HCT116 (cell line): ENCODE data around the gene CDH23. TPM values are rescaled to one million over a fixed set of nuclear protein-coding genes. Genes with fewer than 3 reads are reported as not detected.

Experiments
- ATAC-seq: fragments of 200-7000 bp; cut with Tn5 transposase; 2 replicates; pipeline ENCODE4 v1.9.1; 2020; ENCODE audit warnings: mild to moderate bottlenecking, moderate library complexity
- BruUV-seq: library from RNA; stranded (reverse); fragments of 400-500 nt; replicated peaks from 2 replicates; lab custom pipeline; 2021; lab: Mats Ljungman, UMichigan
- CTCF ChIA-PET: fragments of 300-600 bp; sonication (Branson Sonifier 250); formaldehyde crosslinking; loops from one replicate; lab custom pipeline; 2021; ENCODE audit warnings: antibody characterized with exemption; lab: Charles Lee
- POLR2A ChIA-PET: fragments of 300-600, 350-600 bp; sonication (Branson Sonifier 250); formaldehyde crosslinking; loops from one replicate; lab custom pipeline; 2021; ENCODE audit warnings: antibody characterized with exemption; lab: Charles Lee
- RAD21 ChIA-PET, 2 experiments: fragments of 300-600 bp; sonication (Branson Sonifier 250); formaldehyde crosslinking; loops; one replicate each; lab custom pipeline; 2023; ENCODE audit warnings: low total read pairs in 2 of 2; ENCODE audit not compliant: uncharacterized antibody in 2 of 2, unreplicated experiment in 2 of 2, low non-redundant PET in 1 of 2; lab: Charles Lee
- DNase-seq: peaks from one replicate; pipeline ENCODE4 v3.0.0-alpha.2; 2010; ENCODE audit warnings: low read depth, low spot score
- H2AFZ ChIP-seq: fragments of 200-600 bp; shearing (Covaris generic), sonication (generic); 2 replicates; pipeline ENCODE4 v1.6.1; 2017; ENCODE audit warnings: low read depth, mixed run types, mixed read lengths, antibody characterized with exemption, low read length; ENCODE audit not compliant: poor library complexity, severe bottlenecking
- H3K27ac ChIP-seq: 2 replicates; pipeline ENCODE4 v1.5.1; 2012; ENCODE audit warnings: low read depth, low read length
- H3K27me3 ChIP-seq: fragments of 200-600 bp; sonication (generic); 2 replicates; pipeline ENCODE4 v1.6.1; 2016; ENCODE audit warnings: mixed run types, low read length, mixed read lengths; ENCODE audit not compliant: insufficient read depth
- H3K36me3 ChIP-seq, 2 experiments: fragments of 200-500 bp in 1 of 2; fragments of 200-600 bp in 1 of 2; sonication (Bioruptor generic) in 1 of 2; sonication (generic) in 1 of 2; 2 replicates each; pipeline versions ENCODE4 v1.5.1 to v1.6.1; 2014 to 2016; ENCODE audit warnings: low read length in 2 of 2, inconsistent platforms in 1 of 2, mixed read lengths in 1 of 2, mixed run types in 1 of 2; ENCODE audit not compliant: insufficient read depth in 2 of 2, control insufficient read depth in 1 of 2
- H3K4me1 ChIP-seq, 2 experiments: fragments of 200-600 bp in 1 of 2; sonication (generic) in 1 of 2; 2 replicates each; pipeline versions ENCODE4 v1.5.1 to v1.6.1; 2012 to 2017; ENCODE audit warnings: low read length in 2 of 2, inconsistent platforms in 1 of 2, mild to moderate bottlenecking in 1 of 2, mixed read lengths in 1 of 2, mixed run types in 1 of 2, moderate library complexity in 1 of 2; ENCODE audit not compliant: insufficient read depth in 2 of 2, control insufficient read depth in 1 of 2
- H3K4me2 ChIP-seq: fragments of 200-600 bp; sonication (generic); 2 replicates; pipeline ENCODE4 v1.6.1; 2017; ENCODE audit warnings: mixed run types, low read length, mixed read lengths
- H3K4me3 ChIP-seq, 2 experiments: fragments of 200-600 bp in 1 of 2; sonication (generic) in 1 of 2; replicated peaks in 1 of 2; 2 replicates each; pipeline ENCODE4 v1.5.1; 2011 to 2016; ENCODE audit warnings: low read length in 2 of 2, control low read depth in 1 of 2, low read depth in 1 of 2, mild to moderate bottlenecking in 1 of 2, mixed read lengths in 1 of 2, mixed run types in 1 of 2
- H3K79me2 ChIP-seq: fragments of 200-600 bp; sonication (generic); 2 replicates; pipeline ENCODE4 v1.6.1; 2017; ENCODE audit warnings: mild to moderate bottlenecking, mixed run types, low read length, moderate library complexity, mixed read lengths; ENCODE audit not compliant: insufficient read depth
- H3K9ac ChIP-seq: fragments of 200-600 bp; sonication (generic); 2 replicates; pipeline ENCODE4 v1.6.1; 2016; ENCODE audit warnings: low read length, mixed read lengths
- H3K9me2 ChIP-seq: fragments of 200-600 bp; sonication (generic), shearing (Covaris generic); 2 replicates; pipeline ENCODE4 v1.6.1; 2017; ENCODE audit warnings: mixed run types, mild to moderate bottlenecking, moderate library complexity; ENCODE audit not compliant: insufficient read depth
- H3K9me3 ChIP-seq, 2 experiments: fragments of 200-500 bp in 1 of 2; fragments of 200-600 bp in 1 of 2; sonication (Bioruptor generic) in 1 of 2; sonication (generic) in 1 of 2; 2 replicates each; pipeline ENCODE4 v1.6.1; 2014 to 2017; ENCODE audit warnings: low read length in 2 of 2, mixed read lengths in 2 of 2, inconsistent platforms in 1 of 2, low read depth in 1 of 2, mild to moderate bottlenecking in 1 of 2, mixed run types in 1 of 2, moderate library complexity in 1 of 2; ENCODE audit not compliant: control insufficient read depth in 1 of 2, insufficient read depth in 1 of 2
- H4K20me1 ChIP-seq: fragments of 200-600 bp; sonication (generic), shearing (Covaris generic); 2 replicates; pipeline ENCODE4 v1.6.1; 2017; ENCODE audit warnings: mixed run types, mild to moderate bottlenecking, moderate library complexity; ENCODE audit not compliant: insufficient read depth
- ATF3 ChIP-seq: IDR thresholded peaks from 2 replicates; pipeline ENCODE4 v1.6.1; 2012
- EGR1 ChIP-seq: IDR thresholded peaks from 2 replicates; pipeline ENCODE4 v1.6.1; 2012; ENCODE audit warnings: low read depth
- FOSL1 ChIP-seq: IDR thresholded peaks from 2 replicates; pipeline ENCODE4 v1.6.1; 2012; ENCODE audit warnings: low read depth
- JUND ChIP-seq: IDR thresholded peaks from 2 replicates; pipeline ENCODE4 v1.6.1; 2012
- POLR2A ChIP-seq: IDR thresholded peaks from 2 replicates; pipeline ENCODE4 v1.7.0; 2011; ENCODE audit warnings: borderline replicate concordance; ENCODE audit not compliant: insufficient read depth, insufficient read length; ENCODE audit errors: extremely low read depth
- YY1 ChIP-seq: IDR thresholded peaks from 2 replicates; pipeline ENCODE4 v1.6.1; 2011; ENCODE audit warnings: low read length, low read depth, moderate library complexity, mild to moderate bottlenecking; ENCODE audit not compliant: insufficient replicate concordance; ENCODE audit errors: extremely low read depth
- ZBTB33 ChIP-seq: IDR thresholded peaks from 2 replicates; pipeline ENCODE4 v1.6.1; 2011; ENCODE audit warnings: mild to moderate bottlenecking, low read length, moderate library complexity; ENCODE audit not compliant: insufficient replicate concordance; ENCODE audit errors: extremely low read depth
- intact Hi-C: fragments of 100-400 bp; cut with micrococcal nuclease; formaldehyde crosslinking; loops from 2 replicates; pipeline ENCODE4 v1.10.0; 2022
- total RNA-seq: library from RNA; stranded (reverse); gene quantifications from one replicate; pipeline ENCODE4 v1.2.1, GENCODE V29; 2021; ENCODE audit not compliant: unreplicated experiment
- TF ChIP-seq, protein P1 (sequence below), 3 experiments: fragments of 200-600 bp in 1 of 3; sonication (generic) in 1 of 3; IDR thresholded peaks in 2 of 3; conservative IDR thresholded peaks in 1 of 3; 2 replicates each; pipeline ENCODE4 v1.5.1; 2012 to 2017; ENCODE audit warnings: low read depth in 2 of 3, low read length in 2 of 3, antibody characterized with exemption in 1 of 3, borderline replicate concordance in 1 of 3, control low read depth in 1 of 3, mild to moderate bottlenecking in 1 of 3, mixed read lengths in 1 of 3, mixed run types in 1 of 3, moderate library complexity in 1 of 3; ENCODE audit not compliant: insufficient read depth in 1 of 3

Gene CDH23
- total RNA-seq, 1 experiment from 2014 or later, result not detected

DNA sequence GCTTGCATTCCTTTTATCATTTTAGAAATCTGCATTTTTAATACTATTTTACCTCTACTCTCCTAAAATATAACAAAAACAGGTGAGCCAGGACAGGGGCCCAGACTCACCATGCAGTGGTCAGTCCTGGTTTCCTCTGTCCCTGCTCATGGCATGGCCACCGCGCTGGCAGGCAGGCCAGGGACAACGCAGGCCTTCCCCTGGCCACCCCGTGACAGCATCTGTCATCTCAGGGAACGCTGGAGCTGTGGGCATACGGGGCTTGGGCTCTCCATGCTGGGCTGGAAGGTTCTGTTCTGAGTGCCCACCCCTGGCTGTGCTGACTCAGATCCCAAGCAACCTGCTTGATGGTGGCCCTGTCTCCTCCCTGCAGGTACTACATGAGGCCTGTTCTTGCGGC lies 35.1 kb upstream of the CDH23 start:
- H3K27ac ChIP-seq, result no peak overlapping the region
- H3K4me2 ChIP-seq, result no peak overlapping the region
- no peaks in the 10 kb centered on the region for H3K79me2 ChIP-seq
- no peaks in the 10 kb centered on the region for H4K20me1 ChIP-seq
- H3K4me3 ChIP-seq, result no peak overlapping the region
- no peaks in the 10 kb centered on the region for H3K9me2 ChIP-seq
- H3K9ac ChIP-seq, result no peak overlapping the region
- ChIA-PET CTCF (no interaction called here), RAD21 (no interaction called here), POLR2A (no interaction called here)
- no peak overlapping the region for H2AFZ ChIP-seq
- no peak for ATAC-seq
- DNase-seq, result no peak
- intact Hi-C loops, result no loop called here
- no TSS peak for BruUV-seq
- TF ChIP-seq, protein P1, sequence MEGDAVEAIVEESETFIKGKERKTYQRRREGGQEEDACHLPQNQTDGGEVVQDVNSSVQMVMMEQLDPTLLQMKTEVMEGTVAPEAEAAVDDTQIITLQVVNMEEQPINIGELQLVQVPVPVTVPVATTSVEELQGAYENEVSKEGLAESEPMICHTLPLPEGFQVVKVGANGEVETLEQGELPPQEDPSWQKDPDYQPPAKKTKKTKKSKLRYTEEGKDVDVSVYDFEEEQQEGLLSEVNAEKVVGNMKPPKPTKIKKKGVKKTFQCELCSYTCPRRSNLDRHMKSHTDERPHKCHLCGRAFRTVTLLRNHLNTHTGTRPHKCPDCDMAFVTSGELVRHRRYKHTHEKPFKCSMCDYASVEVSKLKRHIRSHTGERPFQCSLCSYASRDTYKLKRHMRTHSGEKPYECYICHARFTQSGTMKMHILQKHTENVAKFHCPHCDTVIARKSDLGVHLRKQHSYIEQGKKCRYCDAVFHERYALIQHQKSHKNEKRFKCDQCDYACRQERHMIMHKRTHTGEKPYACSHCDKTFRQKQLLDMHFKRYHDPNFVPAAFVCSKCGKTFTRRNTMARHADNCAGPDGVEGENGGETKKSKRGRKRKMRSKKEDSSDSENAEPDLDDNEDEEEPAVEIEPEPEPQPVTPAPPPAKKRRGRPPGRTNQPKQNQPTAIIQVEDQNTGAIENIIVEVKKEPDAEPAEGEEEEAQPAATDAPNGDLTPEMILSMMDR (IDR thresholded peaks at IDR 0.05 in 2 of 3, conservative IDR thresholded peaks at IDR 0.05 in 1 of 3; ENCODE audit: borderline replicate concordance in 1 of 3, insufficient read depth in 1 of 3, low read depth in 2 of 3, low read length in 2 of 3), result no peak
- TF ChIP-seq YY1 (no peak), JUND (no peak), FOSL1 (no peak), ZBTB33 (no peak), POLR2A (no peak), ATF3 (no peak), EGR1 (no peak)
- H3K36me3 ChIP-seq, result no peaks in the 10 kb centered on the region; a peak in 1 of 4 replicates
- H3K27me3 ChIP-seq, result no peaks in the 10 kb centered on the region
- peaks cover 18 to 20% of the 10 kb centered on the region in 2 experiments for H3K4me1 ChIP-seq
- no peaks in the 10 kb centered on the region for H3K9me3 ChIP-seq
